LNCaP clone FGC (cell line): ENCODE results near the gene TSC22D4.
"Not testable (repeated sequence)": the region's sequence is repeated elsewhere in the genome, so short reads cannot be mapped to it uniquely, and the experiment has no call there.

Experiments
- DNase-seq: peaks from one replicate; pipeline ENCODE4 v3.0.0-alpha.2; 2011; ENCODE audit warnings: low read depth
- H3K4me3 ChIP-seq: 2 replicates; pipeline ENCODE4 v1.5.1; 2011; ENCODE audit warnings: mild to moderate bottlenecking, low read depth, low read length, control low read depth
- TF ChIP-seq, protein P1 (sequence below): IDR thresholded peaks from 2 replicates; pipeline ENCODE4 v1.5.1; 2012; ENCODE audit warnings: mild to moderate bottlenecking; ENCODE audit not compliant: control insufficient read depth, insufficient read depth; ENCODE audit errors: extremely low read depth

Gene TSC22D4

DNA sequence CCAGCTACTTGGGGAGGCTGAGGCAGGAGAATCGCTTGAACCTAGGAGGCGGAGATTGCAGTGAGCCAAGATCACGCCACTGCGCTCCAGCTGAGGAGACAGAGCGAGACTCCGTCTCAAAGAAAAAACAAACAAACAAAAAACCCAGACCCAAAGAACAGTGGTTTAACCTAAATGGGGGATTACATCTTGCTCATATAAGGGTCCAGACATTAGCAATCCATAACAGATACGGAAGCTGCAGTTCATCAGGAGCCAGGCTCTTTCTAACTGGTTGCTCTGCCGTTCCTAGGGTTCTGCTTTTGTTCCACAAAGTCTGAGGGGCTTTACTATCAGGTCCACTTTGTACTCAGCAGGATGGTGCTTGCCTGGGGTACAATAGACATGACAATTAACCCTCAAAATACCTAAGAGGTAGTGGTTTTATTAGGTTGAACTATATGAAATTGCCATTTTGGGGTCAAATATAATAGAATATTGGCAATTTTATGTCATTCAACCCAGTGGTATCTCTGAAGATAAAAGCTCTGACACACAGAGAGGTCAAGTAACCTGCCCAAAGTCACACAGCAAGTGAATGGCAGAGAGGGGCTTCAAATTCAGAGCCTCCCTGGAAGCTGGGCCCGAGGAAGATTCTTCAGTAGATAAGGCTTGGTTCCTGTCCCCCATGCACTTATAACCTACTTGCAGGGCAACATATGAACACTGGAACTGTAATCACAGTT lies 26.0 kb upstream of the TSC22D4 start:
- DNase-seq = no peak
- H3K4me3 ChIP-seq = no peak overlapping the region
- TF ChIP-seq, protein P1, sequence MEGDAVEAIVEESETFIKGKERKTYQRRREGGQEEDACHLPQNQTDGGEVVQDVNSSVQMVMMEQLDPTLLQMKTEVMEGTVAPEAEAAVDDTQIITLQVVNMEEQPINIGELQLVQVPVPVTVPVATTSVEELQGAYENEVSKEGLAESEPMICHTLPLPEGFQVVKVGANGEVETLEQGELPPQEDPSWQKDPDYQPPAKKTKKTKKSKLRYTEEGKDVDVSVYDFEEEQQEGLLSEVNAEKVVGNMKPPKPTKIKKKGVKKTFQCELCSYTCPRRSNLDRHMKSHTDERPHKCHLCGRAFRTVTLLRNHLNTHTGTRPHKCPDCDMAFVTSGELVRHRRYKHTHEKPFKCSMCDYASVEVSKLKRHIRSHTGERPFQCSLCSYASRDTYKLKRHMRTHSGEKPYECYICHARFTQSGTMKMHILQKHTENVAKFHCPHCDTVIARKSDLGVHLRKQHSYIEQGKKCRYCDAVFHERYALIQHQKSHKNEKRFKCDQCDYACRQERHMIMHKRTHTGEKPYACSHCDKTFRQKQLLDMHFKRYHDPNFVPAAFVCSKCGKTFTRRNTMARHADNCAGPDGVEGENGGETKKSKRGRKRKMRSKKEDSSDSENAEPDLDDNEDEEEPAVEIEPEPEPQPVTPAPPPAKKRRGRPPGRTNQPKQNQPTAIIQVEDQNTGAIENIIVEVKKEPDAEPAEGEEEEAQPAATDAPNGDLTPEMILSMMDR = no peak

GRCh38 chr7:100504031-100504430 lies 25.0 kb upstream of the TSC22D4 start:
- not testable (repeated sequence) for H3K4me3 ChIP-seq, DNase-seq

- not testable (repeated sequence) for H3K4me3 ChIP-seq, DNase-seq
Observed at GRCh38 chr7:100500743-100501142, 21.7 kb upstream of the TSC22D4 start.

DNA sequence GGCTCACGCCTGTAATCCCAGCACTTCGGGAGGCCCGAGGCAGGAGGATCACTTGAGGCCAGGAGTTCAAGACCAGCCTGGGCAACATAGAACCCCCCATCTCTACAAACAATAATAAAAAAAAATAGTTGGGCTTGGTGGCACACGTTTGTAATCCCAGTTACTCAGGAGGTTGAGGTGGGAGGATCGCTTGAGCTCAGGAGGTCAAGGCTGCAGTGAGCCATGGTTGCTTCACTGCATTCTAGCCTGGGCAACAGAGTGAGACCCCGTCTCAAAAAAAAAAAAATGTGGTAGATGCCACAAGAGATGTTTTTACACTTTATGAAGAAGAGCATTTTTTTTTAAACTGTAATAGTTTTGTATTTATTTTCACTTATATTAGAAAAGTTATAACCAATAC lies 17.5 kb upstream of the TSC22D4 start:
- TF ChIP-seq, protein P1 = no peak
- H3K4me3 ChIP-seq = no peak overlapping the region
- DNase-seq = no peak

DNA sequence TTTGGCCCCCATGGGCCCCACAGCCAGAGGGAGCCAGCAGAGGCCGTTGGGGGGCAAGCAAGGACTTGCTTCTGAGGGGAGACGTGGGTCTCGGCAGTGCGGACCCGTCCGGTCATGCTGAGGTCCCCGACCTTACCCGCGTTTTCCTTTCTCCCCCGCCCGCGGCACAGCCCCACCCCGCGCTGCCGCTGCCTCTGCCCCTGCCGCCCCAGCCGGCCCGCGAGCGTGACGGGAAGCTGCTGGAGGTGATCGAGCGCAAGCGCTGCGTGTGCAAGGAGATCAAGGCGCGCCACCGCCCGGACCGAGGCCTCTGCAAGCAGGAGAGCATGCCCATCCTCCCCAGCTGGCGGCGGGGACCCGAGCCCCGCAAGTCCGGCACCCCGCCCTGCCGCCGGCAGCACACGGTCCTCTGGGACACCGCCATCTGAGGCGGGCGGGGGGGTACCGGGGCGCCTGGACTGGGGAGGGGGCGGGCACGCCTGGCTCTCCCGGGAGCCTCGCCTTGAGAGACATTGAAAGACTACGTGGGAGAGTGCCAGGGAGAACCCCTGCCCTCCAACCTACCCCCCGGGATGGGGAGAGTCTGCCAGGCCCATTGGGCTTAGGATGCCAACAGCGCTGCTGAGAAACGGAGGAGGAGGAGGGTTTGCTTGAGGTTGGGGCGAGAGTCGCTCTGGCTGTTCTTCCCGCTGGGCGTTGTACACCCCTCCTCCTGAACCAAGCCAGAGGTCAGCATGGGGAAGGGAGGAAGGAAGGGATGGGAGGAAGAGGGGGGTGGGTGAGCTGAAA lies 14.7 kb upstream of the TSC22D4 start:
- no peak overlapping the region for H3K4me3 ChIP-seq
- TF ChIP-seq, protein P1 = no peak
- no peak for DNase-seq

DNA sequence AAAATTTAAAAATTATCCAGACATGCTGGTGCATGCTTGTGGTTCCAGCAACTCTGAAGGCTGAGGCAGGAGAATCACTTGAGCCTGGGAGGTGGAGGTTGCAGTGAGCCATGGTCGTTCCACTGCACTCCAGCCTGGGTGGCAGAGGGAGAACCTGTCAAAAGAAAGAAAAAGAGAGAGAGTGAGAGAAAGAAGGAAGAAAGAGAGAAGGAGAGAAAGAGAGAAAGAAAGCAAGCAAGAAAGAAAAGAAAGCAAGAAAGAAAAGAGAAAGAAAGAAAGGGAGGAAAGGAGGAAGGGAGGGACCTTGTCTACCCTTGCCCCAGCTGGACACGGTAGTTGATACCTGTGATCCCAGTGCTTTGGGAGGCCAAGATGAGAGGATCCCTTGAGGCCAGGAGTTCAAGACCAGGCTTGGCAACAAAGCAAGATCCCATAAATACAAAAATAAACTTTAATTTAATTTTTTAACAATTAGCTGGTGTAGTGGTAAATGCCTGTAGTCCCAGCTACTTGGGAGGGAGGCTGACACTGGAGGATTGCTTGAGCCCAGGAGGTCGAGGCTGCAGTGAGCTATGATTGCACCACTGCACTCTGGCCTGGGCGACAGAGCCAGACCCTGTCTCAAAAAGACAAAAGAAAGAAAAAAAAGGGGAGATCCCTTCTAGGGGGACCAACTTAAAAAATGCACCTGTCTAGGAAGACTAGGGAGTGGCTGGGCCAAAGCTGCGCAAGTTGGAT lies 13.9 kb upstream of the TSC22D4 start:
- H3K4me3 ChIP-seq = no peak overlapping the region
- no peak for DNase-seq
- TF ChIP-seq, protein P1 = no peak

GRCh38 chr7:100491192-100491578 lies 12.2 kb upstream of the TSC22D4 start:
- TF ChIP-seq, protein P1 = no peak
- H3K4me3 ChIP-seq = no peak overlapping the region
- DNase-seq = no peak
